ENCODE results near the gene MTMR12. TPM values are rescaled to one million over a fixed set of nuclear protein-coding genes. Genes with fewer than 3 reads are reported as not detected.

The MTMR12 gene
- total RNA-seq, 1 experiment from 2014 or later, result 8.7 TPM

- DNase-seq (ENCODE audit: low read depth), result no peak
Observed at GRCh38 chr5:32274548-32275395, 38.0 kb downstream of the MTMR12 start.

DNA sequence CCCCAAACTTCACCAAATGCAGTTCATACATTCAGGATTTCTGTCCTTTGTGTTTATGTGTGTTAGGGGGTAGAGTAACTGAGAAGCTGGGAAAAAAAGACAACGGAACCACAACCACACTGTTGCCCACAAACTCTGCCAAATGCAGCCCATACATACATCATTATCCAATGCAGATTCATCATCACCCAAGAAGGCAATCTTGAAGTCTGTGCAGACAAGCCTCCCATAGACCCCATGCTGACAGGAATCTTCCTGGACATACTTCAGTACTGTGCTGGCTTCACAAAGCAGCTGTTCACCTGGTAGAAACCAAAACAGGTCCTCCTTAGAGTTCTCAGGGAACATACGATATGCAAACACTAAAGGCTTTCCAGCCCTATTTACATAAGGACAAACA, 38.9 kb downstream of the MTMR12 start:
- no peak for DNase-seq (ENCODE audit: low read depth)

DNA sequence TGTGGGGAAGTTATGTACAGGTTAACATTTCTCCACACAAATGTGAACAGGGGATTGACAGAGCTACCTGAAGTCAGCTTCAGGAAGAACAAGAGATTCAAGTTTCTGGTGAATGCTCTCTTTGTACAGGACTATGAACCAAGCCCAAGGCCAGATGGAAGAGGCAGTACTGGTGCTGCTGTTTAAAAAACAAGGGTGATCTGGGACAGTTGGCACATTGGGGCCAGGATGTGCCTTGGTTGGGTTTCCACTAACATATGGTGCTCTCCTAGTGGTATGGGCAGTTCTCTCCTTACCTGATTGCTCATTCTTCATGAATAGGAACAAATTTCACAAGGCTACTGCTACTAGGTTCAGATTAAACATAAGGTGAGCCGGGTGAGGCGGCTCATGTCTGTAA, 40.0 kb downstream of the MTMR12 start:
- DNase-seq (ENCODE audit: low read depth), result no peak

DNA sequence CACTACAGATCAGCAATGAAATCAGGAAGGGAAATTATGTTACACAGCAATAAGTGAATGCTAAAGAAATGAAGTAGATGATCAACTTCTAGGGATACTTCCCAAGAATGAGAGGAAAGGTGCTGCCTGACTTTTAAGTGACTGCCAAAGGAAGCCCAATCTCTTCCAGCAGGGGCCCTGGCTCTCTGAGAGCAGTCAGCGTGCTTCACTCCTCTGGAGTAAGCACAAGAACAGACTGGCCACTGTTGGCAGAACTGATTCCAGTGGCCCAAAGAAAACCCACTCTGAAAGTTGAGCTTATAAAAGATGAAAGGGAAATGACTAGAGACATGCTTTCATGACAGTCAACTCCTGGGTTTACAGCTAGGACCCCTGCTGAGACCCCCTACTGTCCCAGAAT, 41.8 kb downstream of the MTMR12 start:
- no peak for DNase-seq (ENCODE audit: low read depth)

DNA sequence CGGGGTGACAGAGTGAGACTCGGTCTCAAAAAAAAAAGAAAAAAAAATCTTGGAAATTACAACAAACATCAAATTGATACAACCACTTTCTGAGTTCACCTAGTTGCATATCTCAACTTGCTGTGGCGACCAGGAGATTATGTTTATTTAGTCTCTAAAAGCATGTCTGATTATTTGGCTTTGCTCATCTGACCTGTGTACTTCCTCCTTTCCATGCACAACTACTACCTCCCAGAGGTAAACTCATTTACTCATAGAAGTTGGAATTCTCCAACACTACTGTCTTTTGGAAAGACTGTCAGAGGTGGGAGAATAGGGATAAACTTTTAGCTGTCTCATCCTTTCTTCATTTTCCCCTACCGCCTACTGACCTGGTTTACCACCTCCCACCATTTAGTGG, 42.6 kb downstream of the MTMR12 start:
- DNase-seq (ENCODE audit: low read depth), result no peak

GRCh38 chr5:32265902-32266301, 46.8 kb downstream of the MTMR12 start:
- DNase-seq (ENCODE audit: low read depth), result no peak

GRCh38 chr5:32264957-32265572, 47.7 kb downstream of the MTMR12 start:
- DNase-seq (ENCODE audit: low read depth), result no peak

- no peak for DNase-seq (ENCODE audit: low read depth)
Observed at GRCh38 chr5:32263684-32264083, 49.1 kb downstream of the MTMR12 start.

- DNase-seq (ENCODE audit: low read depth), result no peak
Observed at GRCh38 chr5:32261198-32261597, 51.5 kb downstream of the MTMR12 start.

DNA sequence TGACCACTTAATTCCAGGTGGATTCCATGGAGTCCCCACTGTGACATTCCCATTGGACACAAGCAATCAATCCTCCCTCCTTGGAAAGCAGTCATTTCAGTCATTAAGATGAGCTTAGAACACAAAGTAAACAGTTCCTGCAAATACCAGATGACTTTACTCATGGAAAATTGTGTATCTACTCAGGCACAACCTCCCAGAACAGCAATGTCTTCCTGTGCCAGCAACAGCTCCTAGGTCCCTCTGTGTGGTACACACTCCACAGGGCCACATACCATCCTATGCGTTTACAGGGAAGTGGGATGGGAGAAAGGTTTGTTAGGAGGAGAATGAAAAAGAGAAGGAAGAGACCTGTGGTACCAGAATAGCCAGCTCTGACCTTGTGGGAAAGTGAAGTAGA, 53.7 kb downstream of the MTMR12 start:
- DNase-seq (ENCODE audit: low read depth), result no peak

- no peak for DNase-seq (ENCODE audit: low read depth)
Observed at GRCh38 chr5:32258424-32258823, 54.3 kb downstream of the MTMR12 start.

DNA sequence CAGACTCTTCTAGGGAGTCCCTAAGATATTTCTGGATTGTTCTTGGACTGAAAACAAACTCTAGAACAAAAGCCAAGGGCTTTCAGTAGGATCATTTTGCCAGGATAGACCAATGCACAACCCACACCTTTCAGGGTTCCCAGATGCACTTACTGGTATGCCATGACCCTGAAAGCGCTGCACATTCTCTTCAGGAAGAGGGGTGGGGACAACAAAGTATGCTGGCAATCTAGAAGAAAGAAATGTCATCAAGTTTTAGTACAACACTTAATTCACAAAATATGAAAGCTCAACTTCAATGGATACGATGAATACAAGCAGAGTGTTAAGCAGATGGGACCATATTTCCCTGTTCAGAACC, 57.2 kb downstream of the MTMR12 start:
- DNase-seq (ENCODE audit: low read depth), result no peak

DNA sequence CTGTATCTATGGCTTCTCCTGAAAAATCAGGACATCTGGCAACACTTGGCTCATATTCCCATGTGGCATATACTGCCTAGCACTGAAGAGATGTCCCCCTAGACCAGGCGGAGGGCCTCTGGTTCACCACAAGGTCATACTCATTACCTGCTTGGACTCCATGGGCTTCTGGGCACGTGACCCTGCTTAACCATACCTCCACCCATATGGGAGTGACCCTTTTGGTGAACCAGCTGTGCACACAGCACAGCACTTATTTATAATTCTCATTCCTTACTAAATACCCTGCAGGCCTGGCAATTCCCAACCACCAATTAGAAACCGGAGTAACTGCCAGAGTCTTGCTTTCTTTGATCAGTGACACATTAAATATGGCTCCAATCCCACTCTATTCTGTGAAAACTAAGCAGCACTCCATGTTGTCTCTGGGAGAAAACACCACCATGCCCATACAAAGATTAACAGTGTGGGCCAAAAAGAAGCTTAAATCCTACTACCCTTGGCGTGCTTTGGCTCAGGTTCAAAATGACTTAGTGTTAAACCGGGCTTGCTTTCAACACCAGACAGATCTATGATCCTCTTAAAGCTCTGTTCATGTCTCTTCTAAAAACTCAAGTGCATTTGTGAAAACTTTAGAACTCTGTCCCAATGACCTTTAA, 57.7 kb downstream of the MTMR12 start:
- DNase-seq (ENCODE audit: low read depth), result peak; percentile 15

DNA sequence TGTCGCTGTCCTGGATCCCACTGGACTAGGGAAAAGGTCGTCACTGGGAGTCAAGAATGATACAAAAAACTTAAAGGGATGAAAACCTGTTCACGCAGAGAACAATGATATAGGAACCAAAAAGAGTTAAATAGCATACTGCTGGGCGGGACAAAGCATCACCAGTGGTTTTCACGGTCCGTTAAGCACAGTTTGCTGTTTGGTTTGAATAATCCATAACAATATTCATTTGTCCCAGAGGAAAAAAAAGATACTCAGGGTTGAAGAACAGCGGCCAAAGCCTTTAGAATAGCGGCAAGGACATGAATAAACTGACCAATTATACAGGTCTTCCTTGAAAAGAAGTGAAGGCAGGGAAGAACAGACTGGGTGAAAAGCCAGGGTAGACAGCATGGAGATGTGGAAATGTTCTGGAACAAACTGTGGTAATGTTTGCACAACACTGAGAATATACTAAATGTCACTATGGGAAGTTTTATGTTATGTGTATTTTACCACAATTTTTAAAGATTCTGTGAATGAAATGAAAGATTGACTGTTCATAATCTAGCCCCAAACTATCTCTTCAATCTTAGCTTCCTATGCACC, 60.8 kb downstream of the MTMR12 start:
- no peak for DNase-seq (ENCODE audit: low read depth)

- no peak for DNase-seq (ENCODE audit: low read depth)
Observed at GRCh38 chr5:32249668-32250067, 63.1 kb downstream of the MTMR12 start.

GRCh38 chr5:32245742-32246141, 67.0 kb downstream of the MTMR12 start:
- no peak for DNase-seq (ENCODE audit: low read depth)

- DNase-seq (ENCODE audit: low read depth), result no peak
Observed at GRCh38 chr5:32244017-32244416, 68.7 kb downstream of the MTMR12 start.

DNA sequence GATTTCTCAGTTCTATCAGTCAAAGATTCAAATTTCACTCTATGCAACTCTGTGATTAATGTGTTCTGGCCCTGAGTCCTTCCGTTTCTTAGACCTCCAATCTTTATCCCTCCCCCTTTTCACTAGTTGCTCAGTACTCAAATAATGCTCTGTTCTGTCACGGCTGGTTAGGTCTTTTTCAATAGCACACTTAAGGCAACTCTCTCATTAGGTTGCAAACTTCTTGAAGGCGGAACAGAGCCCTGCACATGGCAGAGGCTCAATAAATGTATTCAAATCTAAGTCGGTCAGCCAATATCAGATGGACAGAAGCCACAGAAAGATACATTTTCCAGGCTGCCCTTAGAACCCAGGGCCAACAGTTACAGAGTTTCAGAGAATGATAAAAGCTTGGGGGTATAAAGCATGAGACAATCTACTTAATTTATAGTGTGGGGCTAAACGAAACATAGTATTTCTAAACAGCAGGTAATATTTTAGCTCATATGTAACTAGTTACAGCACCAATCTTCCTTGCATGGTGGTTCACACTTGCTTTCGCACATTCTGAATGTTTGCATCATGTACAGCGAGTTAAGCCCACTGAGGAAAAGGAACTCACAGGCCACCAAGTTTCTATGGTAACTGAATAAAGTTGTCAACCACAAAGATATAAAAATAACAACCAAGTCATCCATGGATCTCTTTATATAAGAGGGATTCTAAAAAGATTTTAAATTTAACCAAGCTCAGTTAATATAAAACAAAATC, 71.5 kb downstream of the MTMR12 start:
- DNase-seq (ENCODE audit: low read depth), result no peak

- no peak for DNase-seq (ENCODE audit: low read depth)
Observed at GRCh38 chr5:32239385-32239784, 73.4 kb downstream of the MTMR12 start.

GRCh38 chr5:32233696-32234447, 78.9 kb downstream of the MTMR12 start:
- peak; percentile 10 for DNase-seq (ENCODE audit: low read depth)

DNA sequence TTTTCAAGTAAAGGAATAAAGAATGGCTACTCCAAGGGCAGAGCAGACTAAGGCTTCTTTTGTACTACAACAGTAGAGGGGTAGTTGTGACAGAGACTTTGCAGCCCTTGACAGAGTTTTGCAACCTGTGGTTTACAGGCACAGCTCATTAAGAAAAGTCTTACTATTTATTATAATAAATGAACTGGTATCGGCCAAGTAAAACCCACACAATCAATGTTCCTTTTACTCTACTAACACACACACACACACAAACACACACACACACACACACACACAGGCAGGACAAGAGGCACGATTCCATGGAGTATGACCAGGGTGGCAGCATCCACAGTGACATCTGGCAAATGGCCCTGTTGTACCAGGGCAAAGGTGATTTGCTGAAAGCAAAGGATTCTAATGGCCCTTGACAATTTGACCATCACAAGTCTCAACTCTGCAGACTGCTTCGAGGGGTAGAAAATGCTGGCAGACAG, 79.5 kb downstream of the MTMR12 start:
- no peak for DNase-seq (ENCODE audit: low read depth)
